HG03064 (cell line): ENCODE measurements around the gene PHYH.
A peak's percentile ranks its signal among the peaks of the same experiment; 100 is the strongest.
"Not testable (repeated sequence)": the region's sequence is repeated elsewhere in the genome, so short reads cannot be mapped to it uniquely, and the experiment has no call there.

ENCODE experiments used
- ATAC-seq: cut with Tn5 transposase; IDR thresholded peaks from one replicate; pipeline ENCODE4 v1.9.1; 2021; ENCODE audit warnings: low read depth; ENCODE audit not compliant: unreplicated experiment

The PHYH gene

DNA sequence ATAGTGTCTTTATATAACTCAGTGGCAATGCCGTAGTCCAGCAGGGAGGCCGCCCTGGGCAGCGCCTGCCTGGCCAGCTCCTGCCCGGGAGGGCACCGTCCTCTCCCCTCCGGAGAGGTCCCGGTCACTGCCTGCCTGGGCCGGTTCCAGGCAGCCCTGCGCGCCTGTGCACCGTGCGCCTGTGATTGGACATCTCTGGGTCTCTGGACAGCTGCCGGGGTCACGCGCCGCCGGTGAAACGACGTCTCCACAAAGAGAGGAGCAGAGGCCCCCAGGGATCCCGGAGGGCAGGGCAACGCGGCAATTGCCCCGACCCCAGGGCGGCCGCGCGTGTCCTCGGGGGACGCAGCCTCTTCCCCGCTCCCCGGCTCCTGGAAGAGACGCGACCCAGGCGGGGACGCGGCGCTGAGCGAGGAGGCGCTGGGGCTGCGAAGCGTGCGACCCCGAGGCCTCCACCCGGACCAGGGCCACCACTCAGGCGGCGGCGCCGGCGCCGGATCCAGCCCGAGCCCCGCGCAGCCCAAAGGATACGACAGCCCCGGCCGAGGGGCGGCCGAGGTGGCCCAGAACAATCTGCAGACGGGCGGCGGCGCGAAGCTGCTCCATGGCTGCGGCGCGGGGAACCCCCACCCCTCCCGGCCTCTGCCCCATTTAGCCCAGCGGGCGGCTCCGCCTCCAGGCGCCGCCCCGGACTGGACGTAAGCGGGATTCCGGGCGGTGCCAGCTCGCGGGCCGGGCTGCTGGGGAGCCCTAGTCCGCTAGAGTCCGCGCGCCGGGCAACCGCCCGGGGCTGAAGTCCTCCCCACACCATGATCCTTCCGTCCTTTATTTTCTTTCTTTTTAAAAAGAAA lies at the start of gene PHYH:
PHYH (minus strand) TSS at position 628 of the 851 bp plus-strand sequence; CDS start at position 606, 22 bp downstream.
- peak; percentile 64 for ATAC-seq

DNA sequence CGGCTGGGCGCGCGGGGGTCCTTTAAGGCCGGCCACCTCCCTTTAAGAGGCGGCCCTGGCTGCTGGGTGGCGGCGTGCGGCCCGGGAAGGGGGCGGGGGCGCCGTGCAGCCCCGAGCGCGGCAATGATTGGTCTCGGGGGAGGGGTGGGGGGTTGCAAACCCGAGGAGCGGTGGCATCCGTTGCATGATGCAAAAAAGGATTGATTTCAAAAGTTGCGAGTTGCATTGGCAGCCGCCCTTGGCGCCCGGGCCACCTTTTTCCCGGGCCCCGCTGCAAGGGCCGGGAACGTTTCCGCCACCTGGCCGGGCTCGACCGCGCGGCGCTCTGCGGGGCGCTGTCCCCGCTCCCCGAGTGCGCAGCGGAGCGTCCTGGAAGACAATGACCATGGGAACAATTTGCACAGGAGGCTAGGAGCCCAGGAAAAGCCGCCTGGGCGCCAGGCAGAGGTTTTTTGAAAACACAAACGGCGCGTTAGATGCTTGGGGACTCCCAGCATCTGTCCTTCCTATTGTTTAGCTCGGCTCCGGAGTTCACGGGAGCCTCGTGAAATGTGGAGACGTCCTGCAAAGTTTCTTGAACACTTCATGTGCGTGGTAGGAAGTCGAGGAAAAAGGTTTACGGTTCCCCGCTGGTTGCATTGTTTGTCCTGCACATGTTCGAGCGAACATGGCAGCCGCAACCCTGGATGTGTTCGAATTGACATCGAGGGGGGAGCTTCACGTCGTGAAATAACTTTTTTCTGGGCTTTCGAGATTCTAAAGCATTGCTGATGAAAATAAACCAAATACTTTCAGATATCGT lies 48.6 kb upstream of the PHYH start, which contains the start of gene SEPHS1:
SEPHS1 (minus strand) TSS at position 78 of the 802 bp plus-strand sequence. CDS start 3,343 bp downstream, outside the sequence.
- peak; percentile 39 for ATAC-seq

DNA sequence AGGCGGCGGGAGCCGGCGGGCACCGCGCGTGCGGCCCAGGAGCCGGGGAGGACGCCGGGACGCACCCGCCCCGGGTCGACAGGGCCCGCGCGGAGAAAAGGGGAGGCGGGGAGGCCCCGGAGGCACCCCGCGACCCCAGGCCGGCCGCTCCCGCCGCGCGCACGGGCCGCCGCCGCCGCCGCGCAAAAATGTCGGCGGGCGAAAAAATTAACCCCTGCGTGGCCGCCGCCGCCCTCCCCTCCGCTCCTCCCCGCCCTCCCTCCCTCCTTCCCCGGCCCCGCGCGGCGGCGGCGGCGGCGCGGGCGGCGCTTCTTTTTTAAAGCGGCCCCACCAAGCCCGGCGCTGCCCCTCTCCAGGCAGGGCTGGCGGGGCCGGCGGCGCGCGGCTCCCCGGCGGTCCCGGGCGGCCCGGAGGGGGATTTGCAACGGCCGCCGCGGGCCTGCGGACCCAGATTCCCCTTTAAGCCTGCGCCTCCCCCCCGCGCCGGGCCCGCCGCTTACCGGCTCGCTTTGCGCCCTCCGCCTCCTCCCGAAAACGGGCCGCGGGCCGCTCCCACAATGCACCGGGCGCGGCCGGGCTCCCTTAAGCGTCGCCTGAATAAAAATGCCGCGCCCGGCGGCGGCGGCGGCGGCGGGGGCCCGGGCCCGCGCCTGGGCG lies 47.8 kb upstream of the PHYH start:
- ATAC-seq: peak; percentile 46

- ATAC-seq: peak; percentile 21
Observed at GRCh38 chr10:13347043-13347499, 47.2 kb upstream of the PHYH start.

DNA sequence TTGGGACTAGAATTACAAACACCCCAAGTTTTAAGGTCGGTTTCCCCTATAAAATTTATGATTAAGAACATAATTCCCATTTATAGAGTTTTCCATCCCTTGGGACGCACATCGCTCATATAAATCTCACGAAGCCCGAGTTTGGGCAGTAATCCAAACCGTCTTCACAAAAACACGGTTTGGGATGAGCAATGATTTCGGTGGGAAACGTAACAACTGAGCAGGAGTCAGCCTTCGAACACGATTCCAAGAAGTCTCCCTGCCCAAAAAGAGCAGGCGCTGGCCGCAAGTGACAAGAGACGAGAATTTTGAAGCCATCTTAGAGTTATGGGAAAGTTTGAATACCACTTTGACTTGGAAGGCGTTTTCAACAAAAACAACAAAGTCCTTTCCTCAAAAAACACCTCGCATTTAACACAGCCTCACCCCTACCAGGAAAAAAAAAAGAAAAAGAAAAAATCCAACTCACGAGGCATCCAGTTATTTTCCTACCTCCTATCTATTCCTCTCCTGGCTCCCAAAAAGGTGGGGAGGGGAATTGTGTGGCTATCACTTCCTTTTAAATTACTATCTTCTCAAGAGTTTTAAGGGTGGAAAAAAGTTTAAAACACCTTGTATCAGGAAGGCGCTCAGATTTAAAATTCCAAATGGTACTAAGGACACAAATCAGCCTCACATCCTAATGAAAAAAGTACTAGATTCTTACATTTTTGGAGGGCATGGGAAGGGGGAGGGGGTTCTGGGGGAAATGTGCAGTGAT lies 46.6 kb upstream of the PHYH start:
- ATAC-seq: no peak

DNA sequence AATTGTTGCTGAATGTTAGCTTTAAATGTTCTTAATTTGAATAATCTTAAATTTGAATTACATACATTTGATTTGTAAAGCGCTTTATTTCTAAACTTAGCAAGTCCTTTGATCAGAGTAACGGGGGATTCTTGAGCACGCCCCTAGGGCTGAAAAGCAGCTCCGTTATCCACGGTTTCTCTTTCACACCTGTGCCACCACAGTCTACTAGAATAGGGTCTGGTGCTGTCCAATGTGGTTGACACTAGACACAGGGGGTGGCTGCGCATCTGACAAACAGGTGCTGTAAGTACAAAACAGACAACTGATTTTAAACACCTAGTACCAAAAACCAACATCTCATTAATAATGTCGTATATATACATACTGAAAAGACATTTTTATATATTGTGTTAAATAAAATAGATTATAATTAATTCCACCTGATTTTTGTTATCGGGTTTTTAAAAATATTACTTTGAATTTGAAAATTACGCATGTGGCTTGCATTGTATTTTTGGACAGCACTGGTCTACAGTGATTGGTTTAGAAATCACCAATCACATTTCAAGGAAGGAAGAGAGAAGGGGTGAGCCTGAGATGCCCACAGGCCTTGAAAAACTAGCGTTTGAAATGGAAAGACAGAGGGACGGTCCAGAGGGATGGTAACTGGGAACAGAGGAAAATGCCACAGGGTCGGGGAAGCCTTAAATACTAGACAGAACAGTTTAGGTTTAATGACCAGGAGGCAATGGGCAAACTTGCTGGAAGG lies 40.9 kb upstream of the PHYH start:
- ATAC-seq: peak; percentile 88

DNA sequence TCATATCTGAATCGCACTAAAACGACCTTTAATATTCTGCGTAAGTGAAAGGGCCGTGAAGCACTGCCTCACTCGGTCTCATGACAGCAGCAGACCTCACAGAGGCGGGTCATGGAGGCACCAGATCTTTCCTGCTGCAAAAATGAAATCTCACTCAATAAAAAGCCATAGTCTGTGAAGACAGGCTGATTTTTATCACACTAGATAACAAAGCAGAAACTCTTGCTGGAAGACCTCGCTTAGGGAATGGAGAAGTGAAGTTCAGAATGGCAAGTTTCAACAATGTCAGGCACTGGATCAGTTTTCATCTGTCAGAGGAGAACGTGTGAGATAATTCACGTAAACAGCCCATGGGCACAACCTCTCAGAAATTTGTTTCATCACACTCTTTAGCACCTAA lies 40.2 kb upstream of the PHYH start:
- peak; percentile 11 for ATAC-seq

DNA sequence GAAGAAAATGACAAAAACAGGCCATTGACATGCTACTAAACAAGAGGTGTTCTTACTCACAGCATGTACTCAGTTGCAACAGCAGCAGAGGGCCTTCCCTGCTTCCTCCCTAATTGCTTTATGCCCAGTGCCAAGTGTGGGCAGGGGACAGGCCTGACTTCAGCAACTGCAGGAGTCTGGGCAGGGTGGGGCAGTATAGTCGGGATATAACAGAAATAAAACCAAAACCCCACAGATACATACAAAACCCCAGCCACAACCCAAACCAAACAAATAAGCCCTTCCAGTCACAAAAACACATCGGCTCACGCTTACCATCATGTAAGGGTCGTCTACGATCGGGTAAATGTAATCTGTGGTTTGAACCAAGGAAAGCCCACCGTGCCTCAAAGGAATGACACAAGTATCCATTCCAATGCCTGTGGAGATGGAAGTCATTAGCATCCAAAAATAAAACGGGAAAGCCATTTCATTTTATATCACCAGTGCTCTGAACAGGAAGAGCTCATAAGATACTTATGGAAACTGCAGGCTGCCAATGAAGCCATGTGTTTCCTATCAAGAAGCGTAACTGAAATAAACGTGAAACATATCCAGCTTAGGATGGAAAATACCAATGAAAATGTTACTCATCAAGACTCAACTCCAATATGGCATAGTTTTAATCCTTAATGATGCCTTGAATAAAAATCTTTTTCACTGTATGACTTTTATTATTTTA lies 38.7 kb upstream of the PHYH start:
- ATAC-seq: no peak

- ATAC-seq: no peak
Observed at GRCh38 chr10:13337827-13338196, 37.9 kb upstream of the PHYH start.

DNA sequence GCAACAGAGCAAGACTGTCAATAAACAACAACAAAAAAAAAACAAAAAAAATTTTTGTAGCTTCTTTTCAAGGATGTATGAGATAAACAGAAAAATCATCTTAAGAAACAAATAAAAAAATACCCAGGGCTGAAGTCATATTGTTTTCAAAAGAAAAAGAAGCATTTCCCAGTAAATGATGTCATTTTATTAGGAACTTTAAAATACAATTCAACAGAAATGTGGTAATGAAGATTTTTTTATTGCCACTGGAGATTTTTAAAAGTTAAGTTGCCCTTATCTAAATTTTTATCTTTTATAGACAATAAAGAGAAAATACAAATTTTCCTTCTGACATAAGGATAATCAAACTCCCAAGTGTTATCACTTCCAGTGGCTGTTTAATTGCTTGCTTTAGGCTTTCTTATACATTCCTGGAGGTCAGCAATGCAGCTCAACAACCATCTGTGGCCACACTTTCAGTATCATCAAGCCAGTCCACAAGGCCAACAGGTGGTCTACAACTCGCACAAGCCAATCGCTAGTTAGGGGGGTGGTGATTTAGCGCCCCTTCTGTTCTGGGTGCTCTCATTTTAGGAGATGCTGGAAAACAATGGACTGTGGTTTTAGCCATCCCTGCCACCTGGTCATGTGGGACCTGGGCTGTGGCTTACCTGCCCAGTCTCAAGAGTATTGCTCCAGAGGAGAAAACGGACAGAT lies 37.4 kb upstream of the PHYH start:
- no peak for ATAC-seq

DNA sequence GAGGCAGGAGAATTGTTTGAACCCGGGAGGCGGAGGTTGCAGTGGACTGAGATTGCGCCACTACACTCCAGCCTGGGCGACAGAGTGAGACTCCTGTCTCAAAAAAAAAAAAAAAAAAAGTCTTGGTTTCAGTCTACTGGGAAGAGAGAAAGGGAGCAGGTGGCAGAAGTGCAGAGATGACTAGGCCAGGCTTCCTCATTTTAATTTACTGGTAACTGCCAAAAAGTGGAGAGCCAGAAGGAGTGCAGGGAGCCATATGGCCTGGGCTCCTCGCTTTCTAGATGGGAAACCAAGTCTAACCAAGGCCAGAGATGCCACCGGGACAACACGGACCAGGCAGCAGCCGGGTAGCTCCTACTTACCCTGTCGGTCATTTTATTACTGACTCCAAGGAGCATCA lies 36.0 kb upstream of the PHYH start:
- no peak for ATAC-seq

DNA sequence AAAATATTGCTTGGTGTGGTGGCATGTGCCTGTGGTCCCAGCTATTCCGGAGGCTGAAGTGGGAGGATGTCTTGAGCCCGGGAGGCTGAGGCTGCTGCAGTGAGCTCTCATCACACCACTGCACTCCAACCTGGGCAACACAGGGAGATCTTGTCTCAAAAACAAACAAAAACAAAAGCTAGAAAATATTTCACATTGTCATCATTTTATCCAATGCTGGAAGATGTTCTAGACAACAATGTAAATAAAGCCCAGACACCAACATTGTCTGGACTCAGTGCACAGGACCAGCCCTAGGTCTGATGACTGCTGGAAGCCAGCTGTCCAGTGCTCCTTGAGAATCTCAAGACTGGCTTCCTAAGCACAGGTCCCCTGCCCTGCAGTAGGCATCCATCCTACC lies 34.7 kb upstream of the PHYH start:
- ATAC-seq: no peak

DNA sequence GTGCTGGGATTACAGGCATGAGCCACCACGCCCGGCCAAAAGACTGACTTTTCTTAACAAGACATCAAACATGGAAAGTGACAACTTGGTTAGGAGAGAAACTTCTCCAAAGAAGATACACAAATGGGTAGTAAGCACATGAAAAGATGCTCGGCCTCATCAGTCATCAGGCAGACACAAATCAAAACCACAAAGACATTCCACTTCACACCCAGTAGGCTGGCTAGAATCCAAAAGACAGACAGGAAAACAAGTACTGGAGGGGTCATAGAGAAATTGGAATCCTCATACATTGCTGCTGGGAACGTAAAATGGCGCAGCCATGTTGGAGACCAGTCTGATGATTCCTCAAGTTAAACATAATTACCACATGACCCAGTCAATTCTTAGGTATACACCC lies 31.8 kb upstream of the PHYH start:
- ATAC-seq: no peak

DNA sequence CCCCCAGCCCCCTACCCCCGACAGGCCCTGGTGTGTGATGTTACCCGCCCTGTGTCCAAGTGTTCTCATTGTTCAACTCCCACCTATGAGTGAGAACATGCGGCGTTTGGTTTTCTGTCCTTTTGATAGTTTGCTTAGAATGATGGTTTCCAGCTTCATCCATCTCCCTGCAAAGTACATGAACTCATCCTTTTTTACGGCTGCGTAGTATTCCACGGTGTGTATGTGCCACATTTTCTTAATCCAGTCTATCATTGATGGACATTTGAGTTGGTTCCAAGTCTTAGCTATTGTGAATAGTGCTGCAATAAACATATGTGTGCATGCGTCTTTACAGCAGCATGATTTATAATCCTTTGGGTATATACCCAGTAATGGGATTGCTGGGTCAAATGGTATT lies 31.1 kb upstream of the PHYH start:
- not testable (repeated sequence) for ATAC-seq

DNA sequence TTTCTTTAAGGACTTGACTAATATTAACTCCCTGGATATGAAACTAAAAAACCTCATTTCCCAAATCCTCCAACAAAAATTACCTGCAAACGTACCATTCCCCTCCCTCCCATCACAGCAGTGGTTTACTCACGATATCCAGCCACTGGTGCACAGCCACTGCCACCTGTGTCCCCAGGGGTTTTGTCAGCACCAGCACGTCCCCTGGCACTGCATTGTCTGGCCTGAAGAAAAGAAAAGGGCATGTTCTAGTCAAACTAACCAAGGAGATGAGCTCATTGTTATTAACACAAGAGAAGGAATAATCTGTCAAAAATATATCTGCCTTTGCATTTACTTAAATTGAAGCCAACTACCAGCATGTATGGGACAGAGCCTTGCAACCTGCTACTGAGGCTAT lies 29.7 kb upstream of the PHYH start:
- no peak for ATAC-seq

- no peak for ATAC-seq
Observed at GRCh38 chr10:13328613-13329012, 28.7 kb upstream of the PHYH start.

DNA sequence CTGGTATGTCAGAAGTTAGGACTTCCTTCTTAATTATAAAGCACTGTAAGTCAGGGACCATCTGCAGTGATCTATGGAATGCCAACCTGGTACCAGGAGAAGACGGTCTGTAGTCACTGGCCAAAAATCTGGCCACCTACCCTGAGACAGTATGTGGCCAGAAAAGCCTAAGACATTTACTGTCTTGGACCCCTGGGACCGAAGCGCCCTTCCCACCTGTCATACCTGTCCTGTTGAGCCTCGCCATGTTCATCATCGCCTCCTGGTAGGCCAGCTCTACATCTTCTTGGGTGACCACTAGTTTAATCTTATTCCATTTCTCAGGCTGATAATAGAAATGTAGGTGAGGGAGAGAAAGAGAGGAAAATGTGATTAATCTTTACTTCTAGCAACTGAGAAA lies 28.3 kb upstream of the PHYH start:
- no peak for ATAC-seq

DNA sequence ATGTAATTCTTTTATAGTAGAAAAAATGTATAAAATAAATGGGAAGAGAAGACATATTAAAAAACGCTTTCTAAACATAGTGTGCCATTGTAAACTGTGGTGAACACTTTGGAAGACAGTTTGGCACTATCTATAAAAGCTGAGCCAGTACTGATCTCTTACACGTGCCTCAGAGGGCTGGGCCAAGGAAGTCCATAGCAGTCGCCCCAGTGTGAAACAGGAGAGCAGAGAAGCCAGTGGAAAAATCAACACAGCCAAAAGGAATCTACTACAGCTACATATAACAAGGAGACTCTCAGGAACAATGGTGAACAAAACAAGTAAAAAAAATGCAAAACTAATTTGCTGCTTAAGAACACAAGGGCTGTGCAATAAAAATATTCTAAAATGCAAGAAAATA lies 27.7 kb upstream of the PHYH start:
- ATAC-seq: no peak
